Measurements from ENCODE around the gene EDC3. TPM values are rescaled to one million over a fixed set of nuclear protein-coding genes. Genes with fewer than 3 reads are reported as not detected.
A peak's percentile ranks its signal among the peaks of the same experiment; 100 is the strongest.

Gene EDC3
- total and polyA plus RNA-seq, 7 donors: 11.6 to 22.0 (median 16.8) TPM

DNA sequence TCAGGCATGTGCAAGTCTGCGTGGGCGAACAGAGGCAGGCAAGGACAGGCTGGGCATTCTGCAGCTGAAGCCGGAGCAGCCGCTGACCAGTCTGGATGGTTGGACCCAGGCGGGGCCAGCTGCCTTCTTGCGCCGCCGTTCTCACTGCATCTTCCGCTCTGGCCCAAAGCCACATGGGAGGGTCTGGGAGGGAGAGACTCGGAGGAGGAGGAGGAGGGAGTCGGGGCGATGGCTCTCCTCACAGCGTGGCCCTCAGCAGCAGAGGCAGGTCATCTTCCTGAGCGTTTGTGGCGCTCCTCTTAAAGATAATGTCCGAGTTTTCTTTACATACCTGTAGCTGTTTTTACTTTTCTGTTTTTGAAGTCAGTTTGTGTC, 74.3 kb downstream of the EDC3 start:
- no peak for DNase-seq
- Histone ChIP-seq H3K4me1 (peaks cover 0 to 39% (median 33%) of the 10 kb centered on the region in 4 donors), H3K9me3 (no peaks in the 10 kb centered on the region), H3K27ac (peak overlapping the region in 2 of 4 donors; percentile 18 to 27), H3K36me3 (peaks cover 61 to 77% (median 67%) of the 10 kb centered on the region in 4 donors), H3K27me3 (no peaks in the 10 kb centered on the region), H3K4me3 (no peak overlapping the region)
- TF ChIP-seq, protein P1, sequence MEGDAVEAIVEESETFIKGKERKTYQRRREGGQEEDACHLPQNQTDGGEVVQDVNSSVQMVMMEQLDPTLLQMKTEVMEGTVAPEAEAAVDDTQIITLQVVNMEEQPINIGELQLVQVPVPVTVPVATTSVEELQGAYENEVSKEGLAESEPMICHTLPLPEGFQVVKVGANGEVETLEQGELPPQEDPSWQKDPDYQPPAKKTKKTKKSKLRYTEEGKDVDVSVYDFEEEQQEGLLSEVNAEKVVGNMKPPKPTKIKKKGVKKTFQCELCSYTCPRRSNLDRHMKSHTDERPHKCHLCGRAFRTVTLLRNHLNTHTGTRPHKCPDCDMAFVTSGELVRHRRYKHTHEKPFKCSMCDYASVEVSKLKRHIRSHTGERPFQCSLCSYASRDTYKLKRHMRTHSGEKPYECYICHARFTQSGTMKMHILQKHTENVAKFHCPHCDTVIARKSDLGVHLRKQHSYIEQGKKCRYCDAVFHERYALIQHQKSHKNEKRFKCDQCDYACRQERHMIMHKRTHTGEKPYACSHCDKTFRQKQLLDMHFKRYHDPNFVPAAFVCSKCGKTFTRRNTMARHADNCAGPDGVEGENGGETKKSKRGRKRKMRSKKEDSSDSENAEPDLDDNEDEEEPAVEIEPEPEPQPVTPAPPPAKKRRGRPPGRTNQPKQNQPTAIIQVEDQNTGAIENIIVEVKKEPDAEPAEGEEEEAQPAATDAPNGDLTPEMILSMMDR (IDR thresholded peaks at IDR 0.05): no peak
- no peak for TF ChIP-seq POLR2AphosphoS5 (IDR thresholded peaks at IDR 0.05)
- no peak for TF ChIP-seq EP300 (IDR thresholded peaks at IDR 0.05)
- no peak for TF ChIP-seq POLR2A (IDR thresholded peaks at IDR 0.05)
- 89 to 91% methylated on average over 16 of the region's 16 CpGs for WGBS, 2 donors
- intact Hi-C loops (cut with DNase I): no loop called here

DNA sequence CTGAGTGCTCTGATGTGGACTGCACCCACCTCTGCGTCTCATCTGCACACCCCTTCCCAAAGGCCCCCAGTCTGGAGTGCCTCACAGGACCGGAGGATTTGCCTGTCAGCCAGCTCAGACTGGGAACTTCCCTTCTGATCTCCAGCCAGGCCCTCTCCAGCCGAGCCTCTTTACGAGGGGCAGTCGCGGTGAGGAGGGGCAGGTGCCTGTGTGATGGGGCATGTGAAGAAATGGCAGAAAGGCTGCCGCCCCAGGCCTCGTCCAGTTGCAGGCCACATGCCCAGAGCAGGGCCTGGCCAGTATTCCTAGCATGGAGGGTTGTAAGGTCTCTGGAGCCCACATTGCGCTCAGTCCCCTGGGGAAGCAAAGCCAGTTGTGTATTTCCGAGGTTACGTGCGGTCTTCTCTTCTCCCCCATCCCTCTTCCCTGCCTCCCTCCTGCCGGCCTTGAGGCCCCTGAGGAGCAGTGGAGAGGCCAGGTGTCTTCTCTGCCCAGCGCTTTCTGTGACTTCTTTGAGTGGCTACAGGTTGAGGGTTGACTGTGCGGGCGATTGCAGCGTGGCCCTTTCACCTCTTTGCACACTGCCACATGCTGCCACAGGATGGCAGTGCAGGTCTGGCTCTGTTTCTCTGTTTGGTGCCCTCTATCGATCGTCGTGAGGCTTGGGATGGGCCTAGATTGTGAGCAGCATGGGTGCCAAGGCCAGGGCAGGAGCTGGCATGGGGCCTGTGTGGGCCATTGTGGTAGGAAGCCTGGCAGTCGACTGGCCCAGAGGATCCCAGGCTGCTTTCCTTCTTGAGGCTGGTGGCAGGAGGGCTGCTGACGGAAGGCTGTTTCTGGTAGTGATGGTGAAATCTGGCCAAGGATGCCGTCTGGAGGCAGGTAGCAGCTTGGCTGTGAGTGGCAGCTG, 74.9 kb downstream of the EDC3 start:
- intact Hi-C loops (cut with DNase I): no loop called here
- H3K4me3 ChIP-seq: no peak overlapping the region
- no peak for DNase-seq
- H3K9me3 ChIP-seq: no peaks in the 10 kb centered on the region
- peaks cover 0 to 41% (median 37%) of the 10 kb centered on the region in 4 donors for H3K4me1 ChIP-seq
- H3K27ac ChIP-seq: peak overlapping the region in 2 of 4 donors; percentile 18 to 27
- no peaks in the 10 kb centered on the region for H3K27me3 ChIP-seq
- TF ChIP-seq POLR2AphosphoS5 (IDR thresholded peaks at IDR 0.05) (no peak), POLR2A (IDR thresholded peaks at IDR 0.05) (peak in 1 of 2 donors; percentile 3), EP300 (IDR thresholded peaks at IDR 0.05) (no peak)
- TF ChIP-seq, protein P1 (IDR thresholded peaks at IDR 0.05): peak; percentile 24 to 74 (median 60)
- peaks cover 56 to 71% (median 61%) of the 10 kb centered on the region in 4 donors for H3K36me3 ChIP-seq
- WGBS, 2 donors: 46 to 59% methylated on average over 23 of the region's 23 CpGs

DNA sequence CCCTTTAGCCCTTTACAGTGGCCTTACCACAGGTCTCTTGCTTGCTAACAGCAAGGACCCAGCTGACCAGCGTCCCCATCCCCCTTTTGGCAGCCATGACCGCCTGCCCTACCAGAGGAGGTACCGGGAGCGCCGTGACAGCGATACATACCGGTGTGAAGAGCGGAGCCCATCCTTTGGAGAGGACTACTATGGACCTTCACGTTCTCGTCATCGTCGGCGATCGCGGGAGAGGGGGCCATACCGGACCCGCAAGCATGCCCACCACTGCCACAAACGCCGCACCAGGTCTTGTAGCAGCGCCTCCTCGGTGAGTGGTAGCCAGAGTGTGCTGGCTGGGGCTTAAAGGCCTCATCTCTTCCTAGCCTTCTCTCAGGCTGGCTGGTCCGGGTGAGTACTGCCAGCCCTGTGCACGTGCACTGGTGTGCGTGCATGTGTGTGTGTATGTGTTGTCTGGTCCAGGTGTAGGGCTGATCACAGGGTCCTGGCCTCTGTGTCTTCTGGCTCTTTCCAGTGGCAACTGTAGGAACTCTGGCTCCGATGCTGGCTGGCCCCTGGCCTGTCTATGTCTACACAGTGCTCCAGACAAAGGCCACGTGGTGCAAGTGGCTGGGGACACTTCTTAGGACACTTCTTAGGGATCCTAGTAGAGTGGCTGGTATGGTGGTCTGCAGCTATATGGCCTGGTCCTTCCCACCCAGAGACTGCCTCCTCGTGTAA, 75.7 kb downstream of the EDC3 start:
- intact Hi-C loops (cut with DNase I): no loop called here
- H3K4me1 ChIP-seq: peaks cover 0 to 41% (median 37%) of the 10 kb centered on the region in 4 donors

DNA sequence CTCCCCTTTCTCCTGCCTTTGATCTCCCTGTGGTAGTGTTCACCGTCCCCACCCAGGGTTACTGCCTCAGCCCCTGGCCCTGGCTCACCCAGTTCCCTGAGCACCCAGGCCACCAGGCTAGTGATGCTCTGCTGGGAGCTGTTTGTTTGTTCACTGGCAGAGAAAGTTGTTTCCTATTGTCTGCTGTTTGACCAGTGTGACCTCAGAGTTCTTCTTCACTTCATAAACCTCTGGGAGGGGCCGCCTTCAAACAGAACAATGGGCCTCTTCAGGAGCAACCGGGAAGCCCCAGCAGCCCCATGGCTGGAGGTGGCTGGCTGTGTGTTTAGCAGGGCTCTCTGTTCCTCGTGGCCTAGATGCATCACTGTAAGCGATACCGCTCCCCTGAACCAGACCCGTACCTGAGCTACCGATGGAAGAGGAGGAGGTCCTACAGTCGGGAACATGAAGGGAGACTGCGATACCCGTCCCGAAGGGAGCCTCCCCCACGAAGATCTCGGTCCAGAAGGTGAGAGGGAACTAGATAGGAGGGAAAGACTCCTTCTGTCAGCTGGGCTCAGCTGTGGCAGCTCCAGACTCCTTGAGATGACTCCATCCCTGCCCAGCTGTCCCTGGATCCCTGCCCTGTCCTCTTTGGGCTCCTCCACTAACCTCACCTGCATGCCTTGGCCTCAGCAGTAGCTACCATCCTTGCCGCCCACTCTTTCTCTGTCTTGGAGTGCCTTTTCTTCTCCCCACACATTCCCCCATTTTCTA, 76.8 kb downstream of the EDC3 start:
- 65 to 83% methylated on average over 15 of the region's 15 CpGs for WGBS, 2 donors
- Histone ChIP-seq H3K27ac (no peak overlapping the region), H3K9me3 (no peaks in the 10 kb centered on the region), H3K27me3 (no peaks in the 10 kb centered on the region), H3K4me1 (peaks cover 0 to 52% (median 40%) of the 10 kb centered on the region in 4 donors), H3K4me3 (no peak overlapping the region), H3K36me3 (peaks cover 37 to 52% (median 43%) of the 10 kb centered on the region in 4 donors)
- no peak for DNase-seq
- no peak for TF ChIP-seq POLR2A (IDR thresholded peaks at IDR 0.05)
- no peak for TF ChIP-seq POLR2AphosphoS5 (IDR thresholded peaks at IDR 0.05)
- TF ChIP-seq, protein P1 (IDR thresholded peaks at IDR 0.05): no peak
- TF ChIP-seq EP300 (IDR thresholded peaks at IDR 0.05): no peak
- intact Hi-C loops (cut with DNase I): no loop called here

More for the DNA sequence above, 75.7 kb downstream of the EDC3 start:
- Histone ChIP-seq H3K4me3 (no peak overlapping the region), H3K36me3 (peaks cover 48 to 63% (median 53%) of the 10 kb centered on the region in 4 donors), H3K9me3 (no peaks in the 10 kb centered on the region), H3K27ac (no peak overlapping the region), H3K27me3 (no peaks in the 10 kb centered on the region)
- no peak for DNase-seq
- TF ChIP-seq POLR2AphosphoS5 (IDR thresholded peaks at IDR 0.05) (no peak), EP300 (IDR thresholded peaks at IDR 0.05) (no peak), POLR2A (IDR thresholded peaks at IDR 0.05) (no peak)
- TF ChIP-seq, protein P1 (IDR thresholded peaks at IDR 0.05): no peak
- WGBS, 2 donors: 94 to 95% methylated on average over 27 of the region's 27 CpGs

Measured in sigmoid colon (tissue), 7 donors.